NB4 (cell line): ENCODE data around the gene CDK14.

Experiments used
- CTCF ChIP-seq: IDR thresholded peaks from one replicate; pipeline ENCODE4 v1.5.1; 2012; ENCODE audit warnings: low read depth, low read length
- MAX ChIP-seq: IDR thresholded peaks from 2 replicates; pipeline ENCODE4 v1.6.1; 2011; ENCODE audit warnings: low read depth, low read length
- MYC ChIP-seq: IDR thresholded peaks from 2 replicates; pipeline ENCODE4 v1.6.1; 2011; ENCODE audit warnings: low read depth, low read length
- POLR2A ChIP-seq: IDR thresholded peaks from 2 replicates; pipeline ENCODE4 v1.6.1; 2011; ENCODE audit warnings: mild to moderate bottlenecking; ENCODE audit not compliant: insufficient read length; ENCODE audit errors: extremely low read depth

- no peak for TF ChIP-seq POLR2A
- no peak for TF ChIP-seq CTCF
- no peak for TF ChIP-seq MAX
- no peak for TF ChIP-seq MYC
Observed at GRCh38 chr7:90951986-90952954, 356.1 kb downstream of the CDK14 start.
